SU-DHL-6 (cell line): Measurements from ENCODE around the gene AK6.
A peak's percentile ranks its signal among the peaks of the same experiment; 100 is the strongest.

Source experiments
- EZH2phosphoT487 ChIP-seq: fragments of 200-600 bp; sonication (generic), shearing (Covaris generic); conservative IDR thresholded peaks from 2 replicates; pipeline ENCODE4 v1.6.1; 2018; ENCODE audit warnings: mild to moderate bottlenecking, antibody characterized with exemption, low read length, moderate library complexity, mixed read lengths
- TF ChIP-seq, protein P1 (sequence below): fragments of 200-600 bp; sonication (generic); IDR thresholded peaks from one replicate; pipeline ENCODE4 v1.5.1; 2017; ENCODE audit warnings: antibody characterized with exemption, mild to moderate bottlenecking, low read length, moderate library complexity; ENCODE audit not compliant: insufficient read depth, poor library complexity, severe bottlenecking

DNA sequence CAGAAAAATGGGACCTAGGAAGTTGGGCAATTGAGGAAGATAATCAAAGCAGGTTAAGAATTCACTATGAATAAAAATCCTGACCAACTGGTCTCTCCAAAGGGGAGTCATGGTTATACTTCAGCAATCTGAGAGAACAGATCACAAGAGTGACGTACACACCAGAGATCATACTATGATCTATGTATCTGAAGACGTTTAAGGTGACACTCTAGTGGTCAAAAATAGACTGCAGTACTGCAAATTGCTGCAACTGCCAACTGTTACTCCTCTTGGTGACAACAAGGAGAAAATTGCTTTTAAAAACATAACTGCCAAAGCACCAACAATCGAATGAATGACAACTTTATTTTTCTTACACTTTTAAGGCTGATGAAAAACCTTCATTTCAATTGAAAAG lies 4.9 kb downstream of the AK6 start:
- TF ChIP-seq, protein P1, sequence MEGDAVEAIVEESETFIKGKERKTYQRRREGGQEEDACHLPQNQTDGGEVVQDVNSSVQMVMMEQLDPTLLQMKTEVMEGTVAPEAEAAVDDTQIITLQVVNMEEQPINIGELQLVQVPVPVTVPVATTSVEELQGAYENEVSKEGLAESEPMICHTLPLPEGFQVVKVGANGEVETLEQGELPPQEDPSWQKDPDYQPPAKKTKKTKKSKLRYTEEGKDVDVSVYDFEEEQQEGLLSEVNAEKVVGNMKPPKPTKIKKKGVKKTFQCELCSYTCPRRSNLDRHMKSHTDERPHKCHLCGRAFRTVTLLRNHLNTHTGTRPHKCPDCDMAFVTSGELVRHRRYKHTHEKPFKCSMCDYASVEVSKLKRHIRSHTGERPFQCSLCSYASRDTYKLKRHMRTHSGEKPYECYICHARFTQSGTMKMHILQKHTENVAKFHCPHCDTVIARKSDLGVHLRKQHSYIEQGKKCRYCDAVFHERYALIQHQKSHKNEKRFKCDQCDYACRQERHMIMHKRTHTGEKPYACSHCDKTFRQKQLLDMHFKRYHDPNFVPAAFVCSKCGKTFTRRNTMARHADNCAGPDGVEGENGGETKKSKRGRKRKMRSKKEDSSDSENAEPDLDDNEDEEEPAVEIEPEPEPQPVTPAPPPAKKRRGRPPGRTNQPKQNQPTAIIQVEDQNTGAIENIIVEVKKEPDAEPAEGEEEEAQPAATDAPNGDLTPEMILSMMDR, result peak; percentile 18
- no peak for TF ChIP-seq EZH2phosphoT487
